Astrocyte of the cerebellum (primary cell): Measurements from ENCODE around the gene ARHGEF39.

Experiments used
- DNase-seq: peaks from one replicate; pipeline ENCODE4 v3.0.0-alpha.2; 2011; ENCODE audit warnings: low read depth
- H3K4me3 ChIP-seq: 2 replicates; pipeline ENCODE4 v1.5.1; 2011; ENCODE audit warnings: mild to moderate bottlenecking, low read depth, low read length, moderate library complexity
- CTCF ChIP-seq: IDR thresholded peaks from 2 replicates; pipeline ENCODE4 v1.5.1; 2012; ENCODE audit warnings: low read length, low read depth, moderate library complexity, mild to moderate bottlenecking; ENCODE audit errors: missing control alignments
- in situ Hi-C: cut with HindIII; loops from 2 replicates; pipeline ENCODE4 v1.10.0; 2017; ENCODE audit warnings: low sequenced_read_pairs

ARHGEF39 gene

GRCh38 chr9:35689542-35690293 is 24.7 kb upstream of the ARHGEF39 start, which contains the start of gene TPM2:
TPM2 (minus strand) TSS chr9:35689925; CDS start chr9:35689817, 108 bp downstream.
- in situ Hi-C loops = loop anchor here (5.0 kb wide), 1 partner anchor 38 kb away; no protein-coding TSS in a partner anchor
- peak within 1 kb of the TSS; percentile 85 for H3K4me3 ChIP-seq
- DNase-seq = no peak
- no peak for TF ChIP-seq CTCF

DNA sequence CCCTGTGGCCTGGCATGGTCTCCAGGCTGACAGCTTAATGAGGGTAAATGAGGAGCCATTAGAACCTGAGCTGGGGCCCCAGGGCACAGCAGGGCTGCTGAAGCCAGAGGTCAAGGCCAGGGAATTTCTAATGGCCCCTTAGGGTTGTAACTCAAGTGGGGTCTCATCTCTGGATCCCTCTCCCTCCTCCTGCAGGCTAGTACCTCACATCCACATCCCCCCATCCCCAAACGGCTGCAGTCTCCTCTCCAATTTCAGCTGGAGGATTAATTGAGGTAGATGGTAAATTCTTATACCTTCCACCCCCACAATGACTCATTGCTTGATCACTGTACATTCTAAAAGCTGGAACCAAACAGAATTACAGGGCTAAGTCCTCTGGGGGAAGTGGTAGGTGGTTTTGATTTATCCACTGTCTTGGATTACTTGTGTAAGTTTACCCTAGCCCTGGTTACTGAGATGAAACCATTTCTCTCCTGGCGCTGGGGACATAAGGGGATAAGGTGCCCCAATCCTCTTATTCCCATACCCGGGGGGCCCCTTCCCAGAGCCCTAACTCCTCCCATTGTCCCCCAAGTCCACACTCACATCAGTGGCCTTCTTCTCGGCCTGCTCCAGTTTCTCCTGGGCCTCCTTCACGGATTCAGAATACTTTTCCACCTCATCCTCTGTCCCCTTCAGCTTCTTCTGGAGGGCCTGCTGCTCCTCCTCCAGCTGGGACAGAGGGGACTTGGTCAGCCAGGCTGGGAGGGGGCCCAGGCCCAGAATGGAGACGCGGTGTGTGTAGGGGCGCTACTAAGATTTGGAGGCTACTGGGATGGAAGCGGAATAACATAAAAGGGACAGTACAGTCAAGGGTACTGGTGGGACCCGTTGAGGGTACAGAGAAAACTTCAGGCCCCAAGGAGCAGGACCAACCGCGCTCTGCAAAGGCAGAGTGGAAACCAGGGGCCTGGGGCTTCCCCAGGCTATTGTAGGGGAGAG is 23.9 kb upstream of the ARHGEF39 start:
- in situ Hi-C loops = no loop called here
- DNase-seq = peak; percentile 76
- TF ChIP-seq CTCF = no peak
- peak overlapping the region; percentile 85 for H3K4me3 ChIP-seq

- no peak for DNase-seq
- no peak for TF ChIP-seq CTCF
- in situ Hi-C loops = no loop called here
- H3K4me3 ChIP-seq = peak overlapping the region; percentile 85
Measured at GRCh38 chr9:35687972-35688557, 23.1 kb upstream of the ARHGEF39 start.

GRCh38 chr9:35687306-35687705 is 22.3 kb upstream of the ARHGEF39 start:
- DNase-seq = no peak
- in situ Hi-C loops = no loop called here
- TF ChIP-seq CTCF = no peak
- H3K4me3 ChIP-seq = peak overlapping the region; percentile 85

- DNase-seq = no peak
- in situ Hi-C loops = no loop called here
- TF ChIP-seq CTCF = no peak
- H3K4me3 ChIP-seq = peak overlapping the region; percentile 85
Measured at GRCh38 chr9:35686222-35687203, 21.5 kb upstream of the ARHGEF39 start.
